DND-41 (cell line): ENCODE data around the gene AUTS2.

ENCODE experiments used
- ATAC-seq: fragments of 200-7000 bp; cut with Tn5 transposase; 3 replicates; pipeline ENCODE4 v1.9.1; 2021; ENCODE audit warnings: low read depth; ENCODE audit not compliant: insufficient read depth
- DNase-seq: peaks from one replicate; pipeline ENCODE4 v3.0.0-alpha.2; 2020
- H2AFZ ChIP-seq: 2 replicates; pipeline ENCODE4 v1.6.0; 2012; ENCODE audit warnings: low read depth, low read length
- H3K27ac ChIP-seq: 2 replicates; pipeline ENCODE4 v1.5.1; 2012; ENCODE audit warnings: low read length, inconsistent platforms
- H3K27me3 ChIP-seq: fragments of 200-600 bp; sonication (generic); 2 replicates; pipeline ENCODE4 v1.6.0; 2012; ENCODE audit warnings: low read length, mild to moderate bottlenecking, inconsistent platforms; ENCODE audit not compliant: insufficient read depth, poor library complexity
- H3K36me3 ChIP-seq: 2 replicates; pipeline ENCODE4 v1.5.1; 2012; ENCODE audit warnings: low read length, inconsistent platforms; ENCODE audit not compliant: insufficient read depth
- H3K4me1 ChIP-seq: 2 replicates; pipeline ENCODE4 v1.5.1; 2012; ENCODE audit warnings: mild to moderate bottlenecking, low read length; ENCODE audit not compliant: insufficient read depth
- H3K4me2 ChIP-seq: 2 replicates; pipeline ENCODE4 v1.6.0; 2012; ENCODE audit warnings: mild to moderate bottlenecking, moderate library complexity, low read length, inconsistent platforms; ENCODE audit not compliant: insufficient read depth
- H3K4me3 ChIP-seq, 2 experiments: fragments of 200-600 bp in 1 of 2; shearing (Covaris generic) in 1 of 2; 2 replicates each; pipeline ENCODE4 v1.5.1; 2012 to 2016; ENCODE audit warnings: inconsistent platforms in 2 of 2, low read length in 2 of 2, mild to moderate bottlenecking in 2 of 2, low read depth in 1 of 2, moderate library complexity in 1 of 2
- H3K79me2 ChIP-seq: 2 replicates; pipeline ENCODE4 v1.6.0; 2012; ENCODE audit warnings: low read length, inconsistent platforms; ENCODE audit not compliant: insufficient read depth
- H3K9ac ChIP-seq: 2 replicates; pipeline ENCODE4 v1.6.0; 2012; ENCODE audit warnings: low read depth, mild to moderate bottlenecking, inconsistent platforms, low read length, moderate library complexity
- H3K9me3 ChIP-seq: 2 replicates; pipeline ENCODE4 v1.5.1; 2012; ENCODE audit warnings: low read length, moderate library complexity, mild to moderate bottlenecking, inconsistent platforms; ENCODE audit not compliant: insufficient read depth, severe bottlenecking
- H4K20me1 ChIP-seq: 2 replicates; pipeline ENCODE4 v1.6.0; 2012; ENCODE audit warnings: low read length; ENCODE audit not compliant: insufficient read depth
- CTCF ChIP-seq: IDR thresholded peaks from 2 replicates; pipeline ENCODE4 v1.5.1; 2012; ENCODE audit warnings: borderline replicate concordance, low read length, moderate library complexity, mild to moderate bottlenecking; ENCODE audit not compliant: poor library complexity, severe bottlenecking; ENCODE audit errors: extremely low read depth
- EZH2 ChIP-seq: IDR thresholded peaks from 3 replicates; pipeline ENCODE4 v1.6.1; 2012; ENCODE audit warnings: borderline replicate concordance, low read depth, mild to moderate bottlenecking, moderate library complexity, low read length, inconsistent platforms; ENCODE audit not compliant: severe bottlenecking

The AUTS2 gene

GRCh38 chr7:70836279-70836678 lies 1238.0 kb downstream of the AUTS2 start:
- H4K20me1 ChIP-seq, result no peaks in the 10 kb centered on the region
- ATAC-seq (no peak), DNase-seq (no peak)
- no peak overlapping the region for H3K27ac ChIP-seq
- H3K4me2 ChIP-seq, result no peak overlapping the region
- no peaks in the 10 kb centered on the region for H3K36me3 ChIP-seq
- H3K79me2 ChIP-seq, result no peaks in the 10 kb centered on the region
- no peaks in the 10 kb centered on the region for H3K4me1 ChIP-seq
- TF ChIP-seq EZH2 (no peak), CTCF (no peak)
- H3K9ac ChIP-seq, result no peak overlapping the region
- H3K9me3 ChIP-seq, result no peaks in the 10 kb centered on the region
- H2AFZ ChIP-seq, result no peak overlapping the region
- no peaks in the 10 kb centered on the region for H3K27me3 ChIP-seq
- no peak overlapping the region for H3K4me3 ChIP-seq

GRCh38 chr7:70836946-70837345 lies 1238.7 kb downstream of the AUTS2 start:
- no peaks in the 10 kb centered on the region for H3K27me3 ChIP-seq
- no peaks in the 10 kb centered on the region for H3K79me2 ChIP-seq
- DNase-seq (no peak), ATAC-seq (no peak)
- no peaks in the 10 kb centered on the region for H3K4me1 ChIP-seq
- no peak overlapping the region for H3K4me2 ChIP-seq
- H3K4me3 ChIP-seq, result no peak overlapping the region
- H3K36me3 ChIP-seq, result no peaks in the 10 kb centered on the region
- TF ChIP-seq EZH2, result no peak
- no peak for TF ChIP-seq CTCF
- no peak overlapping the region for H3K9ac ChIP-seq
- no peaks in the 10 kb centered on the region for H4K20me1 ChIP-seq
- H2AFZ ChIP-seq, result no peak overlapping the region
- no peak overlapping the region for H3K27ac ChIP-seq
- no peaks in the 10 kb centered on the region for H3K9me3 ChIP-seq

- Histone ChIP-seq H3K4me3 (no peak overlapping the region), H4K20me1 (no peaks in the 10 kb centered on the region), H3K27me3 (no peaks in the 10 kb centered on the region), H2AFZ (no peak overlapping the region), H3K9ac (no peak overlapping the region), H3K27ac (no peak overlapping the region), H3K79me2 (no peaks in the 10 kb centered on the region), H3K4me2 (no peak overlapping the region), H3K36me3 (no peaks in the 10 kb centered on the region), H3K4me1 (no peaks in the 10 kb centered on the region), H3K9me3 (no peaks in the 10 kb centered on the region)
- ATAC-seq (no peak), DNase-seq (no peak)
- no peak for TF ChIP-seq CTCF
- TF ChIP-seq EZH2, result no peak
Observed at GRCh38 chr7:70837589-70837988, 1239.3 kb downstream of the AUTS2 start.

GRCh38 chr7:70838292-70838907 lies 1240.1 kb downstream of the AUTS2 start:
- no peak overlapping the region for H3K4me3 ChIP-seq
- no peak overlapping the region for H3K9ac ChIP-seq
- no peaks in the 10 kb centered on the region for H3K27me3 ChIP-seq
- H3K36me3 ChIP-seq, result no peaks in the 10 kb centered on the region
- H4K20me1 ChIP-seq, result no peaks in the 10 kb centered on the region
- no peaks in the 10 kb centered on the region for H3K4me1 ChIP-seq
- H2AFZ ChIP-seq, result no peak overlapping the region
- ATAC-seq (no peak), DNase-seq (no peak)
- TF ChIP-seq EZH2 (no peak), CTCF (no peak)
- H3K27ac ChIP-seq, result no peak overlapping the region
- H3K9me3 ChIP-seq, result no peaks in the 10 kb centered on the region
- H3K79me2 ChIP-seq, result no peaks in the 10 kb centered on the region
- H3K4me2 ChIP-seq, result no peak overlapping the region
